Fibroblast of lung (primary cell): ENCODE measurements around the gene LSM3. TPM values are rescaled to one million over a fixed set of nuclear protein-coding genes. Genes with fewer than 3 reads are reported as not detected.

Source experiments
- DNase-seq, 2 donors: peaks; one replicate each; pipeline versions ENCODE4 v3.0.0 to v3.0.0-alpha.2; 2010; ENCODE audit warnings: low read depth in 2 of 2
- H2AFZ ChIP-seq: 2 replicates; pipeline ENCODE4 v1.5.1; 2012; ENCODE audit warnings: low read length, control low read depth, inconsistent platforms
- H3K27ac ChIP-seq: 2 replicates; pipeline ENCODE4 v1.5.1; 2011; ENCODE audit warnings: low read length, control low read depth; ENCODE audit not compliant: insufficient read depth
- H3K27me3 ChIP-seq: 2 replicates; pipeline ENCODE4 v1.5.1; 2011; ENCODE audit warnings: mild to moderate bottlenecking, low read length; ENCODE audit not compliant: control insufficient read depth, insufficient read depth
- H3K36me3 ChIP-seq: 2 replicates; pipeline ENCODE4 v1.5.1; 2011; ENCODE audit warnings: low read length; ENCODE audit not compliant: control insufficient read depth, insufficient read depth
- H3K4me1 ChIP-seq: 2 replicates; pipeline ENCODE4 v1.5.1; 2011; ENCODE audit warnings: low read length; ENCODE audit not compliant: control insufficient read depth, insufficient read depth; ENCODE audit errors: extremely low read depth
- H3K4me2 ChIP-seq: 2 replicates; pipeline ENCODE4 v1.5.1; 2011; ENCODE audit warnings: low read length, control low read depth; ENCODE audit not compliant: insufficient read depth; ENCODE audit errors: extremely low read depth
- H3K4me3 ChIP-seq, 4 experiments: fragments of 200-600 bp in 1 of 4; sonication (generic) in 1 of 4; replicated peaks in 1 of 4; 2 replicates each; pipeline ENCODE4 v1.5.1; 2011 to 2016; ENCODE audit warnings: low read length in 4 of 4, low read depth in 3 of 4, mild to moderate bottlenecking in 3 of 4, control low read depth in 2 of 4, inconsistent platforms in 1 of 4, mixed read lengths in 1 of 4; ENCODE audit not compliant: insufficient read depth in 1 of 4; ENCODE audit errors: control extremely low read depth in 1 of 4
- H3K79me2 ChIP-seq: 2 replicates; pipeline ENCODE4 v1.5.1; 2012; ENCODE audit warnings: mild to moderate bottlenecking, low read length, inconsistent platforms; ENCODE audit not compliant: control insufficient read depth, insufficient read depth
- H3K9ac ChIP-seq: 2 replicates; pipeline ENCODE4 v1.5.1; 2011; ENCODE audit warnings: mild to moderate bottlenecking, low read length, control low read depth; ENCODE audit not compliant: insufficient read depth
- H3K9me3 ChIP-seq: 2 replicates; pipeline ENCODE4 v1.5.1; 2012; ENCODE audit warnings: low read depth, low read length; ENCODE audit not compliant: control insufficient read depth, insufficient read depth
- H4K20me1 ChIP-seq: 2 replicates; pipeline ENCODE4 v1.5.1; 2011; ENCODE audit warnings: low read length; ENCODE audit not compliant: control insufficient read depth, insufficient read depth; ENCODE audit errors: extremely low read depth
- CTCF ChIP-seq, 2 donors: IDR thresholded peaks in 1 of 2; conservative IDR thresholded peaks in 1 of 2; 1 replicate in 1 of 2; 2 replicates in 1 of 2; pipeline ENCODE4 v1.5.1; 2011 to 2012; ENCODE audit warnings: low read length in 2 of 2, control low read depth in 1 of 2, inconsistent platforms in 1 of 2, low read depth in 1 of 2, mild to moderate bottlenecking in 1 of 2
- EZH2 ChIP-seq: IDR thresholded peaks from 2 replicates; pipeline ENCODE4 v1.5.1; 2012; ENCODE audit warnings: low read length, control low read depth, mild to moderate bottlenecking; ENCODE audit errors: missing control alignments
- polyA plus RNA-seq, 2 donors: library from polyadenylated mRNA; depleted of rRNA in 1 of 2; stranded (reverse) in 1 of 2; unstranded in 1 of 2; fragments of >200 nt; gene quantifications; 2 replicates each; pipeline ENCODE4 v1.2.1, GENCODE V29; 2011 to 2012; ENCODE audit warnings: missing spikeins in 1 of 2
- total RNA-seq: library from RNA; depleted of rRNA; stranded (reverse); fragments of >200 nt; gene quantifications from 2 replicates; pipeline ENCODE4 v1.2.1, GENCODE V29; 2014

The LSM3 gene
- total and polyA plus RNA-seq, 2 donors (not counting 1 experiment from before 2014, with no cell fraction given) = 5.1 to 14.9 TPM

GRCh38 chr3:14208168-14208567 lies 29.6 kb downstream of the LSM3 start:
- H3K4me1 ChIP-seq = peaks cover 16% of the 10 kb centered on the region
- H3K27me3 ChIP-seq = no peaks in the 10 kb centered on the region
- no peaks in the 10 kb centered on the region for H3K79me2 ChIP-seq
- H3K36me3 ChIP-seq = no peaks in the 10 kb centered on the region
- H3K9me3 ChIP-seq = no peaks in the 10 kb centered on the region
- no peak overlapping the region for H3K9ac ChIP-seq
- no peaks in the 10 kb centered on the region for H4K20me1 ChIP-seq
- H3K4me3 ChIP-seq = no peak overlapping the region
- no peak for DNase-seq
- TF ChIP-seq EZH2 = no peak
- TF ChIP-seq CTCF (conservative IDR thresholded peaks at IDR 0.05 in 1 of 2, IDR thresholded peaks at IDR 0.05 in 1 of 2; ENCODE audit: low read depth in 1 of 2, low read length in 2 of 2) = no peak
- H3K27ac ChIP-seq = no peak overlapping the region
- H3K4me2 ChIP-seq = no peak overlapping the region
- H2AFZ ChIP-seq = no peak overlapping the region

- no peak overlapping the region for H3K4me3 ChIP-seq
- H3K79me2 ChIP-seq = no peaks in the 10 kb centered on the region
- no peak overlapping the region for H3K4me2 ChIP-seq
- H3K36me3 ChIP-seq = no peaks in the 10 kb centered on the region
- H3K27me3 ChIP-seq = no peaks in the 10 kb centered on the region
- H3K9me3 ChIP-seq = no peaks in the 10 kb centered on the region
- no peak overlapping the region for H2AFZ ChIP-seq
- TF ChIP-seq CTCF (conservative IDR thresholded peaks at IDR 0.05 in 1 of 2, IDR thresholded peaks at IDR 0.05 in 1 of 2; ENCODE audit: low read depth in 1 of 2, low read length in 2 of 2) = no peak
- no peak for TF ChIP-seq EZH2
- H3K4me1 ChIP-seq = peaks cover 11% of the 10 kb centered on the region
- H4K20me1 ChIP-seq = no peaks in the 10 kb centered on the region
- H3K9ac ChIP-seq = no peak overlapping the region
- DNase-seq = peak; percentile 40 to 85
- H3K27ac ChIP-seq = no peak overlapping the region
Measured at GRCh38 chr3:14208977-14209394, 30.4 kb downstream of the LSM3 start.

GRCh38 chr3:14209581-14210289 lies 31.1 kb downstream of the LSM3 start:
- H3K4me1 ChIP-seq = peaks cover 8% of the 10 kb centered on the region
- H3K4me3 ChIP-seq = no peak overlapping the region
- no peaks in the 10 kb centered on the region for H3K27me3 ChIP-seq
- H4K20me1 ChIP-seq = no peaks in the 10 kb centered on the region
- H3K4me2 ChIP-seq = no peak overlapping the region
- H3K9me3 ChIP-seq = no peaks in the 10 kb centered on the region
- TF ChIP-seq CTCF (conservative IDR thresholded peaks at IDR 0.05 in 1 of 2, IDR thresholded peaks at IDR 0.05 in 1 of 2; ENCODE audit: low read depth in 1 of 2, low read length in 2 of 2) (no peak), EZH2 (no peak)
- no peak overlapping the region for H2AFZ ChIP-seq
- H3K36me3 ChIP-seq = no peaks in the 10 kb centered on the region
- H3K79me2 ChIP-seq = no peaks in the 10 kb centered on the region
- H3K9ac ChIP-seq = no peak overlapping the region
- DNase-seq = peak in 1 of 2 donors; percentile 53
- H3K27ac ChIP-seq = no peak overlapping the region
